Stimulated activated memory B cell treated with anti-CD40 and anti-IgM and Interleukin-4, amounts not matched to agents 10 μg/mL and 1 μg/mL and 100 μg/mL, for 72 hours (primary cell): ENCODE results near the gene RPS6KA2.
A peak's percentile ranks its signal among the peaks of the same experiment; 100 is the strongest.

ENCODE experiments used
- ATAC-seq: fragments of 150-1000 bp; cut with Tn5 transposase; 2 replicates; pipeline ENCODE4 v1.10.0; 2021
- H3K27ac Mint-ChIP-seq: one replicate; pipeline ENCODE4 v1.8.0; 2022; ENCODE audit warnings: mild to moderate bottlenecking, mixed read lengths
- H3K27me3 Mint-ChIP-seq: one replicate; pipeline ENCODE4 v1.8.0; 2022; ENCODE audit warnings: mixed read lengths
- H3K36me3 Mint-ChIP-seq: one replicate; pipeline ENCODE4 v1.8.0; 2022; ENCODE audit warnings: mixed read lengths
- H3K4me1 Mint-ChIP-seq: one replicate; pipeline ENCODE4 v1.8.0; 2022; ENCODE audit warnings: mixed read lengths
- H3K4me3 Mint-ChIP-seq: one replicate; pipeline ENCODE4 v1.8.0; 2022; ENCODE audit warnings: mild to moderate bottlenecking, moderate library complexity, mixed read lengths
- H3K9me3 Mint-ChIP-seq: one replicate; pipeline ENCODE4 v1.8.0; 2022; ENCODE audit warnings: mixed read lengths

RPS6KA2 gene

GRCh38 chr6:166616261-166617238, 10.5 kb downstream of the RPS6KA2 start:
- no peak for ATAC-seq
- H3K9me3 Mint-ChIP-seq = no peaks in the 10 kb centered on the region
- H3K27ac Mint-ChIP-seq = no peak overlapping the region
- H3K4me1 Mint-ChIP-seq = no peaks in the 10 kb centered on the region
- H3K27me3 Mint-ChIP-seq = no peaks in the 10 kb centered on the region
- peaks cover 10% of the 10 kb centered on the region for H3K36me3 Mint-ChIP-seq
- H3K4me3 Mint-ChIP-seq = no peak overlapping the region

GRCh38 chr6:166615059-166615770, 11.8 kb downstream of the RPS6KA2 start:
- Mint-ChIP-seq H3K9me3 (no peaks in the 10 kb centered on the region), H3K27me3 (no peaks in the 10 kb centered on the region), H3K27ac (no peak overlapping the region), H3K4me3 (no peak overlapping the region), H3K4me1 (no peaks in the 10 kb centered on the region), H3K36me3 (peaks cover 10% of the 10 kb centered on the region)
- ATAC-seq = no peak

- peaks cover 10% of the 10 kb centered on the region for H3K36me3 Mint-ChIP-seq
- no peaks in the 10 kb centered on the region for H3K9me3 Mint-ChIP-seq
- H3K27ac Mint-ChIP-seq = no peak overlapping the region
- no peaks in the 10 kb centered on the region for H3K27me3 Mint-ChIP-seq
- no peaks in the 10 kb centered on the region for H3K4me1 Mint-ChIP-seq
- no peak overlapping the region for H3K4me3 Mint-ChIP-seq
- no peak for ATAC-seq
These were observed 12.5 kb downstream of the RPS6KA2 start for GRCh38 chr6:166614589-166614988.

GRCh38 chr6:166614171-166614583, 12.9 kb downstream of the RPS6KA2 start:
- Mint-ChIP-seq H3K4me3 (no peak overlapping the region), H3K27me3 (no peaks in the 10 kb centered on the region), H3K4me1 (no peaks in the 10 kb centered on the region), H3K27ac (peak overlapping the region; percentile 33), H3K36me3 (peaks cover 10% of the 10 kb centered on the region), H3K9me3 (no peaks in the 10 kb centered on the region)
- no peak for ATAC-seq

GRCh38 chr6:166613027-166613426, 14.0 kb downstream of the RPS6KA2 start:
- no peak overlapping the region for H3K4me3 Mint-ChIP-seq
- H3K27ac Mint-ChIP-seq = no peak overlapping the region
- no peaks in the 10 kb centered on the region for H3K9me3 Mint-ChIP-seq
- H3K27me3 Mint-ChIP-seq = no peaks in the 10 kb centered on the region
- ATAC-seq = no peak
- H3K4me1 Mint-ChIP-seq = no peaks in the 10 kb centered on the region
- H3K36me3 Mint-ChIP-seq = peaks cover under 1% of the 10 kb centered on the region

GRCh38 chr6:166612471-166612881, 14.6 kb downstream of the RPS6KA2 start:
- ATAC-seq = no peak
- Mint-ChIP-seq H3K4me3 (no peak overlapping the region), H3K27ac (no peak overlapping the region), H3K9me3 (no peaks in the 10 kb centered on the region), H3K27me3 (no peaks in the 10 kb centered on the region), H3K36me3 (no peaks in the 10 kb centered on the region), H3K4me1 (no peaks in the 10 kb centered on the region)

- no peak overlapping the region for H3K27ac Mint-ChIP-seq
- H3K4me1 Mint-ChIP-seq = no peaks in the 10 kb centered on the region
- no peaks in the 10 kb centered on the region for H3K27me3 Mint-ChIP-seq
- no peak overlapping the region for H3K4me3 Mint-ChIP-seq
- no peaks in the 10 kb centered on the region for H3K9me3 Mint-ChIP-seq
- H3K36me3 Mint-ChIP-seq = no peaks in the 10 kb centered on the region
- no peak for ATAC-seq
These were observed 15.4 kb downstream of the RPS6KA2 start for GRCh38 chr6:166611631-166612030.

GRCh38 chr6:166610069-166610468, 17.0 kb downstream of the RPS6KA2 start:
- H3K27ac Mint-ChIP-seq = no peak overlapping the region
- H3K27me3 Mint-ChIP-seq = no peaks in the 10 kb centered on the region
- no peak for ATAC-seq
- no peaks in the 10 kb centered on the region for H3K36me3 Mint-ChIP-seq
- H3K4me1 Mint-ChIP-seq = no peaks in the 10 kb centered on the region
- no peaks in the 10 kb centered on the region for H3K9me3 Mint-ChIP-seq
- no peak overlapping the region for H3K4me3 Mint-ChIP-seq

GRCh38 chr6:166608774-166609173, 18.3 kb downstream of the RPS6KA2 start:
- no peak overlapping the region for H3K4me3 Mint-ChIP-seq
- H3K27ac Mint-ChIP-seq = no peak overlapping the region
- H3K9me3 Mint-ChIP-seq = no peaks in the 10 kb centered on the region
- ATAC-seq = no peak
- H3K27me3 Mint-ChIP-seq = no peaks in the 10 kb centered on the region
- no peaks in the 10 kb centered on the region for H3K4me1 Mint-ChIP-seq
- no peaks in the 10 kb centered on the region for H3K36me3 Mint-ChIP-seq

- peaks cover 5% of the 10 kb centered on the region for H3K36me3 Mint-ChIP-seq
- H3K27me3 Mint-ChIP-seq = no peaks in the 10 kb centered on the region
- no peak overlapping the region for H3K4me3 Mint-ChIP-seq
- ATAC-seq = no peak
- no peaks in the 10 kb centered on the region for H3K9me3 Mint-ChIP-seq
- no peak overlapping the region for H3K27ac Mint-ChIP-seq
- H3K4me1 Mint-ChIP-seq = no peaks in the 10 kb centered on the region
These were observed 21.3 kb downstream of the RPS6KA2 start for GRCh38 chr6:166605752-166606151.

- no peaks in the 10 kb centered on the region for H3K4me1 Mint-ChIP-seq
- H3K27ac Mint-ChIP-seq = no peak overlapping the region
- ATAC-seq = no peak
- H3K9me3 Mint-ChIP-seq = no peaks in the 10 kb centered on the region
- peaks cover 5% of the 10 kb centered on the region for H3K36me3 Mint-ChIP-seq
- no peak overlapping the region for H3K4me3 Mint-ChIP-seq
- H3K27me3 Mint-ChIP-seq = no peaks in the 10 kb centered on the region
These were observed 22.1 kb downstream of the RPS6KA2 start for GRCh38 chr6:166604911-166605310.

GRCh38 chr6:166604328-166604727, 22.7 kb downstream of the RPS6KA2 start:
- Mint-ChIP-seq H3K27ac (no peak overlapping the region), H3K27me3 (no peaks in the 10 kb centered on the region), H3K36me3 (peaks cover 5% of the 10 kb centered on the region), H3K9me3 (no peaks in the 10 kb centered on the region), H3K4me3 (no peak overlapping the region), H3K4me1 (no peaks in the 10 kb centered on the region)
- no peak for ATAC-seq

GRCh38 chr6:166603043-166603690, 23.9 kb downstream of the RPS6KA2 start:
- no peak for ATAC-seq
- H3K27ac Mint-ChIP-seq = no peak overlapping the region
- no peaks in the 10 kb centered on the region for H3K4me1 Mint-ChIP-seq
- no peaks in the 10 kb centered on the region for H3K9me3 Mint-ChIP-seq
- no peaks in the 10 kb centered on the region for H3K27me3 Mint-ChIP-seq
- H3K4me3 Mint-ChIP-seq = no peak overlapping the region
- peaks cover 5% of the 10 kb centered on the region for H3K36me3 Mint-ChIP-seq

- H3K27ac Mint-ChIP-seq = no peak overlapping the region
- peaks cover 5% of the 10 kb centered on the region for H3K4me1 Mint-ChIP-seq
- H3K4me3 Mint-ChIP-seq = no peak overlapping the region
- ATAC-seq = no peak
- H3K9me3 Mint-ChIP-seq = peaks cover 4% of the 10 kb centered on the region
- H3K36me3 Mint-ChIP-seq = peaks cover 11% of the 10 kb centered on the region
- H3K27me3 Mint-ChIP-seq = peaks cover 6% of the 10 kb centered on the region
These were observed 25.1 kb downstream of the RPS6KA2 start for GRCh38 chr6:166601956-166602355.

GRCh38 chr6:166600931-166601330, 26.1 kb downstream of the RPS6KA2 start:
- ATAC-seq = no peak
- Mint-ChIP-seq H3K36me3 (peaks cover 18% of the 10 kb centered on the region), H3K4me3 (no peak overlapping the region), H3K9me3 (peaks cover 6% of the 10 kb centered on the region), H3K27ac (no peak overlapping the region), H3K4me1 (peaks cover 9% of the 10 kb centered on the region), H3K27me3 (peaks cover 10% of the 10 kb centered on the region)
